Mucosa of descending colon (tissue), 3 donors: ENCODE results near the gene ELMO1. TPM values are rescaled to one million over a fixed set of nuclear protein-coding genes. Genes with fewer than 3 reads are reported as not detected.

Experiments used
- ATAC-seq: fragments of 200-7000 bp; cut with Tn5 transposase; one replicate; pipeline ENCODE4 v1.9.1; 2020; ENCODE audit warnings: mild to moderate bottlenecking, moderate library complexity
- DNase-seq, 3 donors: peaks; one replicate each; pipeline ENCODE4 v3.0.0-alpha.2; 2020
- H3K36me3 ChIP-seq: fragments of 200-600 bp; one replicate; pipeline ENCODE4 v1.8.0; 2021; ENCODE audit warnings: low read depth, mild to moderate bottlenecking
- H3K4me1 ChIP-seq: fragments of 200-600 bp; one replicate; pipeline ENCODE4 v1.8.0; 2021; ENCODE audit warnings: low read depth, mild to moderate bottlenecking
- H3K4me3 ChIP-seq: fragments of 200-600 bp; one replicate; pipeline ENCODE4 v1.8.0; 2021; ENCODE audit warnings: mild to moderate bottlenecking
- H3K9me3 ChIP-seq: fragments of 200-600 bp; one replicate; pipeline ENCODE4 v1.8.0; 2021; ENCODE audit warnings: mild to moderate bottlenecking
- intact Hi-C, 2 donors: fragments of 100-400 bp; cut with DNase I in 1 of 2; cut with micrococcal nuclease in 1 of 2; formaldehyde crosslinking; loops; one replicate each; pipeline versions ENCODE4 v1.11.0 to v1.11.1; 2022; cut with DNase I, micrococcal nuclease
- total RNA-seq, 3 donors: library from RNA; stranded (reverse); fragmentation: NEBNext Ultra II Directional in 2 of 3; extraction: Animal tissue kit (Norgen Biotek cat#: 25700) in 2 of 3; gene quantifications; one replicate each; pipeline versions ENCODE4 v1.2.1 to v1.2.4, GENCODE V29; 2021 to 2023
- TF ChIP-seq, protein P1 (sequence below): fragments of 200-600 bp; IDR thresholded peaks from one replicate; pipeline ENCODE4 v1.8.0; 2022; ENCODE audit warnings: antibody characterized with exemption, mild to moderate bottlenecking
- donor health status: DM: no; HTN: no; CAD: no; lungs with moderate emphysema.
- donor health status: DM: no; HTN: no; CAD: no.
- donor health status: DM: no; HTN: yes; CAD: no.

ELMO1 gene
- total RNA-seq, 3 donors from 2014 or later, result 9.7 to 27.2 (median 18.2) TPM

DNA sequence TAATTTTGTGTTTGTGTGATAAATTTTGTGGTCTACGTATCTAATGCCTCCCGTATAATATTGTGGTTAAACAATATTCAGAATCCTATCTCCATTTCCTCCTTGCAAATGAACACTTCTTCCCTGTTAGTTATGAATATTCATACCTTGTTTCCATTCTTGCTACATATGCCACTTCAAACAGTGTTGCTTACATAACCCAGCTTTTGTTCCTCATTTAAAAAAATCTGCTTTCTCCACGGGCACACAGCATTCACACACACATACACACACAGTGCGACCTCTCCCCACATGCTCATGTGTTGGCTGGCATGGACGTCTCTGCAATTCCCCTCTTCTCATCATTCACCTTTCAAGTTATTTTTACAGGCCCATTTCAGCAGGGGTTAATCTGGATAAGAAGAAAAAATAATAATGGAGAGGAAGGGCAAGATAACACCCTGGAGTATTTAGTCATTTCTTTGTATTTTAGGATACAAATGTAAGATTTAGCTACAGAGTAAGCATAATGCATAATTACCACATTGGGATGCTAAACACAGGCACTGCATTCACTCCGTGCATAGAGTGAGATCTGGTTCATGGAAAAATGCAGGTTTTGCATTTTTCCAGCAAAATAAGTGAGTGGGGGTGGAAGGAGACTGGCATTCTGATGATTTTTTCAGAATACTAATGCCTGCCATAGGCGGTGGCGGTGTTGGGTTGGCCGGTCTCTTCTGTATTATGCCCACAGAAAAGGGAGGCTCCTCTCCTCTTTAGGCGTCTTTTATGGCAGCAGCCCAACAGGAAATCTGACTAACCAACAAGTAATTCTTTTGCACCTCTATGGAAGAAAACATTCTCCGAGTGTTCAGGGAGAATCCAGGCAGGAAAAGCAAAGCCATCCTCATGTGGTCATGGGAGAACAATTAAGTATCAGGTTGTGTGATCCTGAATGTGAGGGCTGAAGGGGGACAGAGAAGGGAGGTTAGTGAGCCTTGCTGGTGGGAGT lies 31.7 kb upstream of the ELMO1 start:
- intact Hi-C loops, result no loop called here
- Histone ChIP-seq H3K4me1 (no peaks in the 10 kb centered on the region), H3K9me3 (no peaks in the 10 kb centered on the region), H3K36me3 (no peaks in the 10 kb centered on the region), H3K4me3 (no peak overlapping the region)
- ATAC-seq, result no peak
- DNase-seq, result no peak
- TF ChIP-seq, protein P1, sequence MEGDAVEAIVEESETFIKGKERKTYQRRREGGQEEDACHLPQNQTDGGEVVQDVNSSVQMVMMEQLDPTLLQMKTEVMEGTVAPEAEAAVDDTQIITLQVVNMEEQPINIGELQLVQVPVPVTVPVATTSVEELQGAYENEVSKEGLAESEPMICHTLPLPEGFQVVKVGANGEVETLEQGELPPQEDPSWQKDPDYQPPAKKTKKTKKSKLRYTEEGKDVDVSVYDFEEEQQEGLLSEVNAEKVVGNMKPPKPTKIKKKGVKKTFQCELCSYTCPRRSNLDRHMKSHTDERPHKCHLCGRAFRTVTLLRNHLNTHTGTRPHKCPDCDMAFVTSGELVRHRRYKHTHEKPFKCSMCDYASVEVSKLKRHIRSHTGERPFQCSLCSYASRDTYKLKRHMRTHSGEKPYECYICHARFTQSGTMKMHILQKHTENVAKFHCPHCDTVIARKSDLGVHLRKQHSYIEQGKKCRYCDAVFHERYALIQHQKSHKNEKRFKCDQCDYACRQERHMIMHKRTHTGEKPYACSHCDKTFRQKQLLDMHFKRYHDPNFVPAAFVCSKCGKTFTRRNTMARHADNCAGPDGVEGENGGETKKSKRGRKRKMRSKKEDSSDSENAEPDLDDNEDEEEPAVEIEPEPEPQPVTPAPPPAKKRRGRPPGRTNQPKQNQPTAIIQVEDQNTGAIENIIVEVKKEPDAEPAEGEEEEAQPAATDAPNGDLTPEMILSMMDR, result no peak

DNA sequence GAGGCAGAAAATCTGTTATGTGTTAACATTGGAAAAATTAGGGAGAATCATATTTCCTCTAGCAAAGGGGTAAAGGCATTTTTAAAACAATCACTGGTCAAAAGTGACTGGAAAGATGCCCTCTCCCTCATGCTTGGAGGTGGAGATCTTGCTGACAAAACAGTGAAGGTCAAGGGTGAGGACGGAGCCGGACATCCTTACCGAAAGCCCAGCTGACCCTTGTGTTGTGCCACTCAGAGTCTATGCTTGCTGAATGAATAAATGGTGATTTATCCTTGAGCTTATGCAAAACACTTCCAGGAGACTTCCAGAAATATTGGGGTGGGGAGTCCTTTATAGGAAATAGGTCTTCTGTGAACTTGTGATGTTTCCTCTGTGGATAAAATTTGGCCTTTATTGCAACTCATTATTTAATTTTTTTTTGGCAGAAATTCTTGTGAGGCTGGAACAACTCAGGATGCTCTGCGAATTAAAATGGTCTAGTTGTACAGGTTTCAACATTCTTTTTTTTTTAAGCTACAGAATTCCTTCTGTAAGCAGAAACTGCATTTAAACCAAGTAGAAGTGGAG lies 28.3 kb upstream of the ELMO1 start:
- TF ChIP-seq, protein P1, result no peak
- H3K4me1 ChIP-seq, result no peaks in the 10 kb centered on the region
- H3K4me3 ChIP-seq, result no peak overlapping the region
- intact Hi-C loops, result no loop called here
- H3K36me3 ChIP-seq, result no peaks in the 10 kb centered on the region
- ATAC-seq, result no peak
- no peak for DNase-seq
- H3K9me3 ChIP-seq, result no peaks in the 10 kb centered on the region

DNA sequence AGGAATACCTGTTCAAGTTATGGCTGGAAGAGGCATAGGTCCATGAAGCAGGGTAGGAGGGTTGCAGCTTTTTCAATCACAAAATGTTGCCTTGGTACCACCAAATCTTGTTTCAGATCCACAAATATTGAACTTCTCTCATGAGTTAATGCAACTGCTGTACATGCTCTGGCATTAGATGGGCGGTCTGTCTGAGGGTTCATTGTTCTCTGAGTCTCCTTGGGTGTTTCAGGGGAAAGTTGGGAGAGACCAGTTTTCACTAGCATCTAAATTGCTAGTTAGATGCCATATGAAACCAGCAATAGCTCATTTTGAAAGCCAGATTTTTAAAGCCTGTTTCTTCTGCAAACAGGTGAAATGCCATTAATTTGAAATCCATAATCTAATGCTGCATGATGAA lies 27.8 kb upstream of the ELMO1 start:
- intact Hi-C loops, result no loop called here
- ATAC-seq (no peak), DNase-seq (no peak)
- Histone ChIP-seq H3K9me3 (no peaks in the 10 kb centered on the region), H3K4me1 (no peaks in the 10 kb centered on the region), H3K4me3 (no peak overlapping the region), H3K36me3 (no peaks in the 10 kb centered on the region)
- TF ChIP-seq, protein P1, result no peak

DNA sequence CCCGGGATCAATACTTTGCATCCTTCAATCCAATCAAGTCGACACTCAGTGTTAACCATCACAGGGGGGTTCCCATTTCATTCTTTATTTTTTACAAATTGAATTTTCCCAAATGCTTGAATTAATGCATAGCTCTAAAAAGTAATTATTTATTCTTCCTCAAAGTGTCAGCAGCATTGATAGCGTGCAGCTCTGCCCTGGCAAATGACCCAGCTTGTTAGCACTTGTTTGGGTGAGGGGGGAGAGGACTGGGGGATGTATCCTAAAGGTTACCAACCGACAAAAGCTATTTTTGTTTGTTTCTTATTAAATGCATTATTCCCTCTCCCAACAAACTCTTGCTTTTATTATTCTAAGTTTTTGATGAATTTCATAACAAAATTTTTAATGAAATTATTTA lies 27.0 kb upstream of the ELMO1 start:
- no peak overlapping the region for H3K4me3 ChIP-seq
- H3K36me3 ChIP-seq, result no peaks in the 10 kb centered on the region
- H3K9me3 ChIP-seq, result no peaks in the 10 kb centered on the region
- intact Hi-C loops, result no loop called here
- ATAC-seq, result no peak
- DNase-seq, result no peak
- no peaks in the 10 kb centered on the region for H3K4me1 ChIP-seq
- TF ChIP-seq, protein P1, result no peak

DNA sequence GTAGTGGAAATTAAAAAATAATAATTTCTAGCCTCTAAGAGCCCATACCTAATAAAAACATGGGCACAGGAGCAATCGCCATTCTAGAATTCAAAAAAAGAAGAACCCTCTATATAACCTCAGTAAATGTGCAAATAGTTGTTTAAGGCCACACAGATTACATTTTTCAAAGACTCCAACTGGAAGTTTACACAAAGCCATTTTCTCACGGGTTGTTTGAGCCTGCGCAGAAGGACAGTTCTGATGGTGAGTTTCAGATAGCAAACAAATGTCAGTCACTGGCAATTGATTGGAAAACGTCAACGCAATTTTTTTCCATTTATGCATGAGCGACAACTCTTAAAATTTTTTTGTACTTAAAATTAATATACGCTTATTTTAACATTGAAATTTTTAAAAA lies 23.0 kb upstream of the ELMO1 start:
- no peaks in the 10 kb centered on the region for H3K9me3 ChIP-seq
- H3K36me3 ChIP-seq, result no peaks in the 10 kb centered on the region
- DNase-seq, result no peak
- intact Hi-C loops, result no loop called here
- ATAC-seq, result no peak
- H3K4me1 ChIP-seq, result no peaks in the 10 kb centered on the region
- TF ChIP-seq, protein P1, result no peak
- no peak overlapping the region for H3K4me3 ChIP-seq
